Ramos (cell line): Measurements from ENCODE around the gene KDM5B.
"Not testable (repeated sequence)": the region's sequence is repeated elsewhere in the genome, so short reads cannot be mapped to it uniquely, and the experiment has no call there.

Source experiments
- in situ Hi-C: fragments of 300-500 bp; cut with MboI; formaldehyde crosslinking; loops from one replicate; pipeline ENCODE4 v1.14.3; 2022; ENCODE audit warnings: low sequenced_read_pairs; ENCODE audit not compliant: unreplicated experiment

The KDM5B gene

DNA sequence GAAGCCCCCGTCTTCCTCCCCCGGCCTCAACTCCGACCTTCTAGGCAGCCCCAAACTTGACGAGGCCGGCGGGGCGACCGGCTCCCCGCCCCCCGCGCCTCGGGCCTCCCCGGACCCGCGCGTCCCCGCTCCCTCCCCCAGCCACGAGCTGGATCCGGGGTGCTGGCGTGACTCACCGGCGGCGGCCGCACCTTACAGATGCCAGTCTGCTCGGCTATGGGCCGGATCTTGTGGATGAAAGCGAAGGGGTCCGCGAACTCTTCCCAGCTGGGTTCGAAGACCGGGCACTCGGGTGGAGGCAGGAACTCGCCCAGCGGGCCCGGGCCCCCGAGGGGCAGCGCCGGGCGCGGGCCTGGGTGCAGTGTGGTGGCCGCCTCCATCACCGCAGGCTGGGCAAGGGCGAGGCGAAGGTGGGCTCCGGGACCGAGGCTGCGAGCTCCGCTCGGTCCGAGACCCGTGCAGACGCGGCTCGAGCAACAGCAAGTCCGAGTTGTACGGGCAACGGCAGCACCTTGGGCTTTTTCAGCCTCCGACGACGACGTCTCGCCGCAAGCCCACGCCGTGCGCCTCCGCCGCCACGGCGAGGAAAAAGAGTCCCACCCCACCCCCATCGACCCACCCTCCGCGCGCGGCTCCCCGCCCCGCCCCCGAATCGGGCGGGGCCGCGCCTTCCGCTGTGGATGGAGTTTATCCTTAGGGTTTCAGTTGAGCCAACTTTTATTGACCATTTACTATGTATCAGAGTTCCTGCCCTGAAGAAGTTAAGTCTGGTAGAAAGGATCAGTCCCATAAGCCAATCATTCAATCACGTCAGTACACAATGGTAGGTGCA is at the start of gene KDM5B:
Gene KDM5B (minus strand): TSS at position 496 of the 832 bp plus-strand sequence. CDS start 116 bp downstream, at position 380.
- in situ Hi-C loops: no loop called here

DNA sequence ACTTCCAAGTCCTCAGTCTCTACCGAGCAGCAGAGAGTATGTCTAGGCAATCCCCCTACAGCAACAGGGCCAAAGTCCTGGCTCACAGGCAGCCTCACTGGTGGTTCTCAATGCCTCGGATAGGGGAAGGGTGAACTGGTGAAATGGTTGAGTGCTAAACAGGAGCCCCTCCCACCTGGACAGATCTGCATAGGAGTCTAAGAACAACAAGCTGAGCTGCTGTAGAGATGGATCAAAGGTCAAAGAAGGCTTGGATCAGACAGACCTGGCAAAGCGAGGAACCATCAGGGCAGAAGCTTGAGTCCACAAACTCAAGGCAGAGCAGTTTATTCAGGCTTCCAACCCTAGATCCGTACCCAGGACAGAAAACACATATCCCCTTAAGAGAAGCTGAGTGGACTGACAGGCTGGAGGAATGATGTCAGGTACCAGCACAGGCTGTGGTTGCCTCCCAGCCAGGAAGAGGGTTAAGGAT is 49.0 kb upstream of the KDM5B start:
- in situ Hi-C loops: no loop called here

DNA sequence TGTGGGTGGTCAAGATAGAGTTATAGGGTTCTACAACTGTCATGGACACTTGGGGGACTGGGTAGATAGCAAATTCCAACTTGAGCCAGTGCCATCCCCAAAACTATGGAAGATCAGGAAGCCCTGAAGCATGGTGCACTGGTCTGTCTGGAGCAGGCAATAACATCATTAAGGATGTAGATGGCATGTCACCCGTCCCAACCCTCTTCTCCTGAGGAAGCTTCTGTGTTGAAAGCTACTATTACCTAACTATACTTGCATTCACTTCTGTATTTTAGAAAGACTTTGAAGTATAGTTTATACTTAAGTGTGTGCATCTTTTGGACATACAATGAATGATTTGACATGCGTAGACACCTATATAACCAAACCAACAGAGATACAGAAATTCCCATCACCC is 47.8 kb upstream of the KDM5B start:
- in situ Hi-C loops: no loop called here

DNA sequence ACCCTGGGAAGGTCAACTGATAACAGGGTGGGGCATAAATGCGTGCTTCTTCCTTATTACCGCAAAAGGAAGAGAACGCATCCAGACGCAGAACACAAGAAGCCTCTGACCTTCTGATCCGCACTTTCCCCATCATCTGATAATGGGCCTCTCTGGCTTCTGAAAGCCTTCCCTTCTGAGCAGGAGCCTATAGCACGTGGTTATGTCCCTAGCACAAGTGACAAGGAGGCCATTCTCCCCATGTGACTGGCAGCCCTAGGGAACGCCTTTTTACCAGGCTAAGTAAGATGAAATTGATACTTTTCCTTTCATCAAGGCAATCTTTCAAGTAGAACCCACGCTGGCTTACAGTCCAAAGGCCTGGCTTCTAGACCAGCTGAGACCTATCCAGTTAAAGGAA is 46.6 kb upstream of the KDM5B start:
- in situ Hi-C loops: no loop called here

DNA sequence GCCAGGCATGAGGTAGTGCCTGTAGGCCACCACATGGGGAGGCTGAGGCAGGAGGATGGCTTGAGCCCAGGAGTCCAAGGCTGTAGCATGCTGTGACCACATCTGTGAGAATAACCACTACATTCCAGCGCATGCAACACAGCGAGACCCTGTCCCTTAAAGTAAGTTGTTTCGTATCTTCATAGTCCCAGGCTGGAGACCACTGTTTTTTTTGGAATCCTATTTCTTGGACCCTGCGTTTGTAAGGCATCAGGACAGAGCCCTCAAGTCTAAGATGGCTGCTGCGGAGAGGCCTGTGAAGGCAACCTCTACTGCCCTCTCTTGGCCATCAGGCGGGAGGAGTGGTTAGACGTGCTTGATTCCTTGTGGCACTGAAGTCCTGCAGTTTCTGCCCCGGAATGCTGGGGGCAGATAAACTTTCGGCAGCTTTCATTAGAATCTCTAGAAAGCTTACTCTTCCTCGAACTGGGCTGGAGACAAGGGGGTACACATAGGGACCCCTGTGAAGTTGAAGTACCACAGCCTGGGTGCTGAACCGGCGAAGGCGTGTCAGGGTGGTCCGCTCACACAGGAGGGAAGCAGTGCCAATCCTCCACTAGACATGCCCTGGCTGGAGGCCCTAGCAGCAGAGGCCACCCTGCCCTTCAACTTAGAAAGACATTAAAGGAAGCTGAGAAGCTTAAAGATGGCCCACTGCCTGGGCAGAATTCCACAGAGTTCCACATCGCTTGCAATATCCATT is 44.1 kb upstream of the KDM5B start:
- in situ Hi-C loops: no loop called here

DNA sequence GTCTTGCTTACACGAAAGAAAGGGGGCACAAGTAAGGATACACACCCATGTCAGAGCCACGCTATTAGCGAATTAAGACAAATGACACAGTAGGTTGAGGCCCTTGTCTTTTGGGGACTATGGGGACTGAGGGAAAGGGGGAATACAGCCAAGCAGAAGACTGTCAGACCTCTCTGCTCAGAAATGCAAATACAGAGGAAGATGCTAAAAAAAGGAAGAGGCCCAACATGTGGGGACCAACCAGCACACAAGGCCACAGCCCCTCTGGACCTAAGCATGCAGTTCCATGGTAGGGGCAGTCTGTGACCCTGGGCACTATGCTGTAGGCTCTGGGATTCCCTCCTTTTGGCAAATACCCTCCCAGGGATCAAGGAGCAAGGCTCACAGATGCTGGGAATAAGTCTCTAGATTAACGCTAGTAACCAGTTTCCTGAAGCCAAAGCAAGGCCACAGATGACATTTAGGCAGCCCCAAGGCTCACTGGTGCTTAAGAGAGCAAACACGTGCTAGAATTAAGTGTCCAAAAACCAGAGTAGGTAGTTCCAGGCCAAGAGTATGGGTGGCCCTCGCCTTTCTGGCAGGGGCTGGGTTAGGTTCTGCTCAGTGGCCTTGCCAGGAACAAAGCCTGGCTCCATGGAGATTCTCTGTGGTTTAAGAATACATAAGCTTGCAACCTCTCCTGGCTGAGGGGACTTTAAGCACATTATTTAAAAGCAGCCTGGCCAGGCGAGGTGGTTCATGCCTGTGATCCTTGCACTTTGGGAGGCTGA is 42.6 kb upstream of the KDM5B start:
- in situ Hi-C loops: no loop called here

DNA sequence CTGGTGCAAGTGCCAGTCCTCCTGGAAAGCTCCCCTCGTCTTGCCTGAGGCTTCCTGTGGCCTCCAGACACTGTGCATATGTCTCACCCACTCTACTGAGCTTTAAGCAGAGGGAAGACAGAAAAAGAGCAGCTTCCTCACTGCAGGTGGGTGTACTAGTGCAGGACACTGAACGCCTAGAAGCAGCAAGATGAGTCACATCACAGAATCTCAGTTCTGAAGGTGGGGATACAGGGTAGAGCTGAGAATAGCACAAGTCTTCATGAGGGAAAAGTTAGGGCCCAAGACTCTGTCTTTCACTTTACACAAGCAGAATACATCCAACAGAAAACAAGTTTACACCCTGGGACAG is 39.9 kb upstream of the KDM5B start:
- in situ Hi-C loops: no loop called here

DNA sequence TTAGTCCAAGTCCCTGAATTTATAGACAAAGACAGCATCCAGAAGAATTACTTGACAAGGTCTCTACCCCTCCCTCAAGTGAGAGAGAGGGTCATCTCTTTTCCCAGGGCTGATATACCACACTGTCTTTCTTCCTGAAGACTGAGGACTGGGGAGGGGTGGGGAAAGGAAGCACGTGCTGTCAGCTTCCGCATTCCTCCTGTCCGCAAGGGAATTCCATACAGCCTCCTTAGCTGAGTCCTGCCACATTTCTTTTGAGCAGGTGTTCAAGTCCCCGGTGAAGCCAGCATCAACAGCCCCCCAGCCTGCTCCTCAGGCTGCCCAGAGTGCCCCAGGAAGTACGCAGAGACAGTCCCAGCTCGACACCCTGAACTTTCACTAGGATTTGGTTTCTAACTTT is 36.7 kb upstream of the KDM5B start:
- in situ Hi-C loops: no loop called here

DNA sequence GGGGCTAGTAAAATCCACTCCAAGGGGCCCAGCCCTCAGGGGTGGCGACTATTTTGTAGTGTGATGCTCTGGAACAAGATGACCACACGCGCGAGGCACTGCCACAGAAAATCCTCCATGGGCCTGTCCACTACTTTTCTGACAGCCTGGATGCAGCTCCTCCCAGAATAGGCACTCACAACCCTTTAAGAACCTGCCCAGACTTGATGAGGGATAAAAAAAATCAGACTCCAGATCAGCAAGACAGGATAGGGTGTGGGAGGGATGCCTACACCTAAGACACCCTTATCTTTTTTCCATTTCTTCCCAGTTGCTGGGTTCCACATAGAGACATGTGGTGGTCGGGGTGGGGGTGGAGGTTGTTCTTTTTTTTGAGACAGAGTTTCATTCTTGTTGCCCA is 36.0 kb upstream of the KDM5B start:
- in situ Hi-C loops: no loop called here

DNA sequence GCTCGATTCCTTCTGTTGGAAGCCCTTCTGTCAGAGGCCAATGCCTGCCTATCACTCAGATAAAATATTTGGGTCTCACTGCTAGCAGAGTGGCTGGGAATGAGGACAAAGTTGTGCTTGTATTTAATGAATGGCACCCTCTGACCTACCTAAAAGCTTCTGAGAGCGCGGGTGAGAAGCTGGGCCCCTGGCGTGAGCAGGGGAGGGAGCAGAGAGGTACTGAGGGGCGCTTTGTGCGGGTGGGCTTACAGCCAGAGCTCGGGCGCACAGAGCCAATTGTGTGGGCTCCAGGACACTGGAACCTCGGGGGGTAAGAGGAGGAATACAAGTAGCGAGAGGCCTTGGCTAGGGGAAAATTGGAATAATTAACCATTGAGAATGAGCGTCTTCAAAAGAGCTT is 34.9 kb upstream of the KDM5B start:
- in situ Hi-C loops: no loop called here

DNA sequence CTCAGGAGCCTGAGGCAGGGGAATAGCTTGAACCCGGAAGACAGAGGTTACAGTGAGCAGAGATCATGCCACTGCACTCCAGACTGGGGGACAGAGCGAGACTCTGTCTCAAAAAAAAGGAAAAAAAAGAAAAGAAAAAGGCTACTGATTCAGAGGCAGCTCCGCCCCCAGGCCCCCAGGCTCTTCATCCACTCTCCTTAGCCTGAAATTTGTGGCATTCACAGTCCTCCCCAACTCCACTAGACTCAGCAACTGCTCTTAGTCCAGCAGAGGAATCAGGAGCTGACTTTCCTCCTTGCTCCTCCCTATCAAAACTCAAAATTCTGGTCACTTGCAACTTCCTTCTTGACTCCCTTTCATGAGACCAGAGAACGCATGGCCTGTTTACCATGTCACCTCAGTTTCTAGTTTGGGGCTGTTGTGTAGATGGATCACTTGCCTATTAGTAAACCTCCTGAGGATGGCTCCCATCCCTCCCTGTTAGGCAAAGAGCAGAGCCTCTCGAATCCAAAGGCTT is 29.6 kb upstream of the KDM5B start:
- in situ Hi-C loops: no loop called here

DNA sequence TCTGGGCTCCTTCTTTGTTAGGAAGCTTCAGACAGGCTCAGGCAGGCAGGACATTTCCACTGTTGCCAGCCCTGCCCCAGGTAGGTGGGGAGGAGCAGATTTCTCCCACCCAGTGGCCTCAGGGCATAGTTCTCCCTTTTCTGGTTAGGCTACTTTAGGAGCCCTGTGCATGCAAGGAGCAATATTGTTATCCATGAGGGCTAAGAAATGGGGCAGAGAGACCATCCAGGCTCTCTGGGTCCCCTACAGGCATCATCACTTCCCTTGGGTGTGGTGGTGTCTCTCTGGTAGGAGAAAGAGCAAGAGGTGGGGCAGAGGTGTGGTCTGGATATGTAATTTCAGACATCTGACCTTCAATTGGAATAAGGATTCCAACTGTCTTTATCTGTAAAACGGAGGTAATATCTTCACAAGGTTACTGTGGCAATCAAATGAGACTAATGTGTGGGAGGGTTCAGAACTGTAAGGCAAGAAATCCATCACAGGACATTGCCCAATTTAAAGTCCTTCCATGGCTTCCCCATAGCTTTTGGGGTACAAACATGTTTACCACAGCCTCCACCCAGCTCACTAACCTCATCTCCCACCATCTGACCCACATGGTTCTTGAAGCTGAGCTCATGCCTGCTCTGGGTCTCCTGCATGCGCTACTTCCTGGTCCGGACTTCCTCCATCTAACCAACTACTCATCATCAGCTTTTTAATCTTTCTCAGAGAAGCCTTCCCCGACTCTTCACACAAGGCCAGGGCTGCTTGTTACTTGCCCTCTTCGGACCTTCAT is 28.6 kb upstream of the KDM5B start:
- in situ Hi-C loops: no loop called here

DNA sequence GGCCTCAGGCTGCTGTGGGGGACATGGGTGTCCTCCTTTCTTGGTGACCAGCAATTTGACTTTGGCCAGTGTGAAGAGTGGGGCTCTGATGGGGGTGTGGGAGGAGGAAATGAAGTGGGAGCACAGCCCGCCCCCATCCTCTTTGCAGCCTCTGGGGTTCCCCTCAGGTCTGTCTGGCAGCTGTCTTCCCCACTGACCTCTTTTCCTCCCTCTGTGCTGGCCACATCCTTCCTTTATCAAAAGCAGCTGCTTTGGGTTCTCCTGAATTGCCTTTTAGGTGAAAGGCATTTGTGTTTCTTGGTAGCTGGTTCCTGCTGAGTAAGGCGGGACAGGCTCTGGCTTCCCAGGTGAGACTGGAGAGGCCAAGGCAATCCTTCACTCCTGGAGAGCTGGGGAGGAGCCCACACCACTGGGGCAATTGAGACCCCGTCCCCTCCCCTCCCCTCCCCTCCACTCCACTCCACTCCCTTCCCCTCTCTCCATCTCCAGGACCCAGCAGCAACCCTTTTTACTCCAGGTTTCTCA is 27.4 kb upstream of the KDM5B start:
- in situ Hi-C loops: no loop called here

DNA sequence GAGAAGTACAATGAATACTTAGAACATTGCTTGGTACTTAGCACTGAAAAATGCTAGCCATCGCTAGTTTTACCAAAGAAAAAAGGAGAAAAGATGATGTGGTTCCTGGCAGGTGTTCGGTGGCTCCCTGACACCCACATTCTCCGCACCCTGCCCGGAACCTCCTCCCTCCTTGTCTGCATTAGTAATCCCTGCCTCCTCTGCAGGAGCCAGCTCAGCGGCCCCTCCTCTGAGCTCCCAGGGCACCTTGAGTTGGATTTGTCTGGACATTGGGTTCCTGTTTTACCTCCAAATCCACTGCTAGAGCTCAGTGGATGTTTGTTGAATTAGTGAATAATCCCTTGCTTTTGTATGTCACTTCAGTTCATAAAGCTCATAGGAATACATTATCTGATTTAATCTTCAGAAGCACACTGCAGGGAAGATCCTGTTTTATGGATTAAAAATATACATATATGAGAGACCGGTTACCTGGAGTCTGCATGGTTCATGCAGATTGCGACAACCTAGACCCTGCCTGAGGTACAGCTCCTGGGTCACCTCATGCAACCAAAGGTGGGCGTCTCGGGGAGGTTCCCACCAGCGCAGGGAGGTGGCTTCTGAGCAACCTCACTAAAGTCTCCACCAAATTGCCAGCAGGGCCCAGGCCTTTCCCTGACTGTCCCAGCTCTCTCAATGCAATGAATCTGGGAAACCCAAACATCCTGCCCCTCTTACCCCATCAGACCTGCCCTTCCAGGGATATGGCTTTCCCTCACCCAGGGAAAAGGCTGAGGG is 26.7 kb upstream of the KDM5B start:
- in situ Hi-C loops: no loop called here

DNA sequence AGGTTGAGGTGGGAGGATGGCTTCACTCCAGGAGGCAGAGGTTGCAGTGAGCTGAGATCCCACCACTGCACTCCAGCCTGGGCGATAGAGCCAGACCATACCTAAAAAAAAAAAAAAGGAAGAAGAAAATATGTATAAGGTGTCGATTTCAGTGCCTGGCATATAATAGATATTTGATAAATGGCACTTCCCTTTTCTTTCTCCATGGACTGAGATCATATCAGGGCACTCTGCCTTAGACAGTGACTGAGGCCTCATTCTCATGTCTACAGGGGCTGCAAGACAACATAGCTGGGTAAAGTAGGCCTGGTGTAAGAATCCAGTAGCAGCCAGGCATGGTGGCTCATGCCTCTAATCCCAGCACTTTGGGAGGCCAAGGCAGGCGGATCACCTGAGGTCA is 23.7 kb upstream of the KDM5B start:
- in situ Hi-C loops: no loop called here

DNA sequence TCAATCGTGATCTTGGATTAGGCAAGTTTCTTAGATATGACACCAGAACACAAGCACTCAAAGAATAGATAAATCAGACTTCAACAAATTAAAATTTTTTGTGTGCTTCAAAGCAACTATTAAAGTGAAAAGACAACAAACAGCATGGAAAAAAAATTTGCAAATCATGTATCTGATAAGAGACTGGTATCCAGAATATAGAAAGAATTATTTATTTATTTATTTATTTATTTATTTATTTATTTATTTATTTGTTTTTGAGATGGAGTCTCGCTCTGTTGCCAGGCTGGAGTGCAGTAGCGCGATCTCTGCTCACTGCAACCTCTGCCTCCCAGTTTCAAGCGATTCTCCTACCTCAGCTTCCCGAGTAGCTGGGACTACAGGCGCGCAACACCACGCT is 21.0 kb upstream of the KDM5B start:
- in situ Hi-C loops: not testable (repeated sequence)

DNA sequence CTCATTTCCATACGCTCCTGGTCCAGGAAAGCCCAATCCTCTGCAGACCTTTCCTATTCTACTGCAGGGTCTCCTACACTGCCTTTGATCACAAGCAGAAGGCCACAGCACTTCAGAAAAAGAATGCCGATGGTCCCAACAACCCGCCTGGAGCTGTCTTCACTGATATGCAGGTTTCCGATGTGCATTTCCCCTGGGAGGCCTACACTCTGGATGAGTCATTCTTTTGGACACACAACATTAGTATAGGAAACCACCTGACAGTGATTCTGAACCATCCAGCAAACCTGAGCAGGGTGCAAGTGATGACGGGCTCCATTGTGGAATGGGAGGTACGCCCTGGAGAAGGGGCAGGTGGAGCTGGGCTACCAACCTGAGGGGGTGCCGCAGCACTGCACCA is 17.5 kb upstream of the KDM5B start:
- in situ Hi-C loops: no loop called here

DNA sequence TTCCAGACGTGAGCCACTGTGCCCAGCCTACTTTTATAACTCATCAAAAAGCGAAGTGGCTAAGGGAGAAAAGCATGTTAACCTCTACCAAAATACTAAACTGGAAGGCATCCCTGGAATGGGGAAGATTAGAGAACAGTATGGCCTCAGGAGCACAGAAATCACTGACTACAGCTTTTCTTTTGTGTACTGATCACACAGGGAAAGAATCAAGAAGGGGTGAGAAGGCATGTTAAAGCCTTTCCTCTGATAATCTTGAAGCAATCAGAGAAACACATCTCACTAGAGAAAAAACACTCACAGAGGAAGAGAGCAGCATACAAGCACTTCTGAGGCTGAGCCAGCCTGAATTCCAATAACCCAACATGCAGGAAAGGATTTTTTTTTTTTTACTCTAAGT is 13.2 kb upstream of the KDM5B start:
- in situ Hi-C loops: no loop called here

DNA sequence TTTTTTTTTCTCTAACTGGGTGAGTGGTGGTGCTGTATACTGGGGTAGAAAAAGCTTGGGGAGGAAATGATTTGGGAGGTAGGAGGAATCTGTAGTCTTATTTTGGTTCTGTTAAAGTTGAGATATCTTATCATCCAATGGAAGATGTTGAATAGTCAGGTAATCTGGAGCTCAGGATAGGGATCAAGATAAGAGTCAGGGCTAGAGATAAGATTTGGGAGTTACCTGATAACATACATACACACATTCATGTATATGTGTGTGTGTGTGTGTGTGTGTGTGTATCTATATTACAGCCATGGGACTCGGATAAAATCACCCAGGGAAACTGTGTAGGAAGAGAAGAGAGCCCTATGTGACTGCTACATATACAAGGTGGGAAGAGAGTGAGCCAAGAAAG is 10.6 kb upstream of the KDM5B start:
- in situ Hi-C loops: no loop called here
